GM19240 (cell line): ENCODE measurements around the gene HOXA5.

Source experiments
- DNase-seq: peaks from one replicate; pipeline ENCODE4 v3.0.0; 2011; ENCODE audit warnings: low spot score; ENCODE audit not compliant: insufficient read length

Gene HOXA5

GRCh38 chr7:27143023-27143949, at the start of gene HOXA5:
Gene HOXA5 (minus strand): TSS chr7:27143681. CDS start chr7:27143607, 74 bp downstream.
- no peak for DNase-seq

- no peak for DNase-seq
Measured at GRCh38 chr7:27192546-27193334, 49.3 kb upstream of the HOXA5 start.

GRCh38 chr7:27191833-27192545, 48.5 kb upstream of the HOXA5 start:
- no peak for DNase-seq

GRCh38 chr7:27191161-27191731, 47.8 kb upstream of the HOXA5 start:
- DNase-seq: no peak

- DNase-seq: no peak
Measured at GRCh38 chr7:27189997-27190748, 46.7 kb upstream of the HOXA5 start.

- no peak for DNase-seq
Measured at GRCh38 chr7:27189295-27189996, 46.0 kb upstream of the HOXA5 start.

- no peak for DNase-seq
Measured at GRCh38 chr7:27188386-27189294, 45.2 kb upstream of the HOXA5 start.

GRCh38 chr7:27187475-27188385, 44.2 kb upstream of the HOXA5 start:
- DNase-seq: no peak

GRCh38 chr7:27186668-27187474, 43.4 kb upstream of the HOXA5 start:
- no peak for DNase-seq

GRCh38 chr7:27185854-27186667, 42.6 kb upstream of the HOXA5 start:
- DNase-seq: no peak

GRCh38 chr7:27185013-27185853, 41.8 kb upstream of the HOXA5 start, which contains the start of gene HOXA11:
Gene HOXA11 (minus strand): TSS chr7:27185232. CDS start chr7:27185144, 88 bp downstream.
- no peak for DNase-seq

GRCh38 chr7:27184337-27185012, 41.0 kb upstream of the HOXA5 start:
- DNase-seq: no peak

- DNase-seq: no peak
Measured at GRCh38 chr7:27183682-27184336, 40.3 kb upstream of the HOXA5 start.
